ENCODE results near the gene GRB10.

GRB10 gene

DNA sequence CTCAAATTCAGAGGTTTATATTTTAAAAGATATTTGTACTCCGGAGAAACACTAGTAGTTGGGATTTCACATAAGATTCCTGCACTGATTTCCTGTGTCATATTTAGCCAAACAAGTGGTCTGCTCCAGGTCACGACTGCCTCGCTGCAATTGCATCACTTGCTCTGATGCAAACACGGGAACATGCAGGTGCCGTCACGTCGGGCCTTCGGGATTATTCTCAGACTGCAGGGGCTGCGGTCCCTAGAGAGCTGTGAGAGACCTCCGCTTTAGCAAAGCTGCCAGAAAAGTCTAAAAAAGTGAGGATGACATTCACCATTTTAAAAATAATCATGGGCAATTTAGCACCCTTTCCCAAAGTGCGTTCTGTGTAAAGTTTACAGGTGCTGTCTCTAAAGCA, 124.0 kb downstream of the GRB10 start:
- Histone ChIP-seq H3K4me3 (no peak overlapping the region), H3K9me3 (replicated peaks in 1 of 11) (no peaks in the 10 kb centered on the region), H3K27me3 (no peaks in the 10 kb centered on the region), H3K27ac (no peak overlapping the region), H3K4me2 (peak overlapping the region in 8 of 11 experiments; percentile 5 to 96 (median 87); a peak in 9 of 22 replicates), H4K20me1 (peaks cover 21 to 81% (median 38%) of the 10 kb centered on the region in 11 experiments; a peak in 20 of 22 replicates), H3K9ac (no peak overlapping the region), H3K36me3 (peaks cover 23 to 89% (median 65%) of the 10 kb centered on the region in 11 experiments), H3K4me1 (peaks cover 40 to 73% (median 59%) of the 10 kb centered on the region in 10 experiments)
- no peak for TF ChIP-seq Cebpa-rat (IDR thresholded peaks at IDR 0.05)

DNA sequence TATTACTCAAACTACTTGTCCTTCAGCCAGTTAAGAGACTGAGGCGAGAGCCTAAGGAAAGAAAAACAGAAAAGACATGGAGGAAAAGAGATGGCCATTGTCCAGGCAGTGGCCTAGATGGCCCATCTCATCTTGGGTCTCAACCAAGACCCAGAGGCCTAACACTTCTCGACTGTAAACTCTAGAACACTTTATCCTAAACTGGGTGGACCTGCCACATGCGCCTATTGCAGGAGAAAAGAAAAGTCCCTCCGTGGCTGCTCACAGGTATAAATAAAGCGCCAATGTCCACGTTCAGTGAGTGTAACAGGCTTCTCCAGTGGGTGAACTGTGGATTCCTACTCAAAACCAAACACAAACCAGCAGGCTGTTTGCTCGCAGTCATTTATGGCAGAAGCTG, 124.8 kb downstream of the GRB10 start:
- Histone ChIP-seq H3K4me3 (no peak overlapping the region), H3K27me3 (no peaks in the 10 kb centered on the region), H3K36me3 (peaks cover 23 to 86% (median 61%) of the 10 kb centered on the region in 11 experiments; a peak in 21 of 22 replicates), H3K9me3 (replicated peaks in 1 of 11) (no peaks in the 10 kb centered on the region), H3K9ac (no peak overlapping the region), H3K4me1 (peaks cover 32 to 73% (median 52%) of the 10 kb centered on the region in 10 experiments), H4K20me1 (peaks cover 16 to 81% (median 35%) of the 10 kb centered on the region in 11 experiments; a peak in 18 of 22 replicates), H3K4me2 (no peak overlapping the region), H3K27ac (no peak overlapping the region)
- no peak for TF ChIP-seq Cebpa-rat (IDR thresholded peaks at IDR 0.05)

GRCh38 chr7:50657341-50657873, 125.3 kb downstream of the GRB10 start:
- H3K9me3 ChIP-seq (replicated peaks in 1 of 11) = no peaks in the 10 kb centered on the region
- peaks cover 27 to 69% (median 49%) of the 10 kb centered on the region in 10 experiments for H3K4me1 ChIP-seq
- H3K27me3 ChIP-seq = no peaks in the 10 kb centered on the region
- no peak overlapping the region for H3K4me3 ChIP-seq
- H3K9ac ChIP-seq = no peak overlapping the region
- peaks cover 23 to 86% (median 61%) of the 10 kb centered on the region in 11 experiments; a peak in 21 of 22 replicates for H3K36me3 ChIP-seq
- H3K4me2 ChIP-seq = no peak overlapping the region
- no peak for TF ChIP-seq Cebpa-rat (IDR thresholded peaks at IDR 0.05)
- no peak overlapping the region for H3K27ac ChIP-seq
- peaks cover 13 to 81% (median 30%) of the 10 kb centered on the region in 11 experiments; a peak in 18 of 22 replicates for H4K20me1 ChIP-seq

GRCh38 chr7:50656141-50656895, 126.4 kb downstream of the GRB10 start:
- Histone ChIP-seq H3K36me3 (peaks cover 20 to 86% (median 50%) of the 10 kb centered on the region in 11 experiments; a peak in 21 of 22 replicates), H3K4me3 (no peak overlapping the region), H4K20me1 (peaks cover 6 to 78% (median 19%) of the 10 kb centered on the region in 11 experiments; a peak in 16 of 22 replicates), H3K27me3 (no peaks in the 10 kb centered on the region), H3K9ac (no peak overlapping the region), H3K27ac (no peak overlapping the region), H3K4me1 (peaks cover 16 to 69% (median 46%) of the 10 kb centered on the region in 10 experiments), H3K4me2 (no peak overlapping the region), H3K9me3 (replicated peaks in 1 of 11) (no peaks in the 10 kb centered on the region)
- no peak for TF ChIP-seq Cebpa-rat (IDR thresholded peaks at IDR 0.05)

DNA sequence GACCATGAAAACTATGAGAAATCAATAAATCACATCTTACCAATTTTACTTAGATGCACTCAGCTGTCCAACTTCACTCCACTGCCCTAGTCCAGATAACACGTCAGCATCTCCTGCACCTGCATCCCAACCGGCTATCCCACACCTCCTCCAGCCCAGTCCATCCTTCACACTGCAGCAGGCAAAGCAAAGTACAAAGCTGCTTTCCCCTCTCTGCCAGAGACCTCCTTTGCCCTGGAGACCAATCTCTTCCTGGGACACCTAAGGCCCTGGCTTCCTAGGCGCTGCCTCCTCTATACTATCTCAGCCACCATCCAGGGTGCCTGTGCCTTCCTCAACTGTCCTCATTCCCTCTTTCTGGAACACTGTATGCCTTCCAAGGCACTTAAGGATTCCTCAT, 127.2 kb downstream of the GRB10 start:
- Histone ChIP-seq H3K4me1 (peaks cover 8 to 60% (median 37%) of the 10 kb centered on the region in 10 experiments), H3K9me3 (replicated peaks in 1 of 11) (no peaks in the 10 kb centered on the region), H3K27ac (no peak overlapping the region), H3K27me3 (no peaks in the 10 kb centered on the region), H4K20me1 (peaks cover 0 to 75% (median 12%) of the 10 kb centered on the region in 11 experiments; a peak in 14 of 22 replicates), H3K36me3 (peaks cover 17 to 88% (median 53%) of the 10 kb centered on the region in 11 experiments; a peak in 21 of 22 replicates), H3K4me2 (no peak overlapping the region), H3K4me3 (no peak overlapping the region), H3K9ac (no peak overlapping the region)
- TF ChIP-seq Cebpa-rat (IDR thresholded peaks at IDR 0.05) = no peak

- H4K20me1 ChIP-seq = peaks cover 0 to 71% (median 15%) of the 10 kb centered on the region in 11 experiments; a peak in 14 of 22 replicates
- no peak overlapping the region for H3K27ac ChIP-seq
- no peak overlapping the region for H3K4me3 ChIP-seq
- TF ChIP-seq Cebpa-rat (IDR thresholded peaks at IDR 0.05) = no peak
- H3K9ac ChIP-seq = no peak overlapping the region
- no peak overlapping the region for H3K4me2 ChIP-seq
- H3K27me3 ChIP-seq = no peaks in the 10 kb centered on the region
- peaks cover 3 to 56% (median 33%) of the 10 kb centered on the region in 10 experiments for H3K4me1 ChIP-seq
- peaks cover 22 to 93% (median 58%) of the 10 kb centered on the region in 11 experiments; a peak in 21 of 22 replicates for H3K36me3 ChIP-seq
- no peaks in the 10 kb centered on the region for H3K9me3 ChIP-seq (replicated peaks in 1 of 11)
Observed at GRCh38 chr7:50655020-50655419, 127.7 kb downstream of the GRB10 start.

GRCh38 chr7:50653981-50654425, 128.7 kb downstream of the GRB10 start:
- H3K4me1 ChIP-seq = peaks cover 0 to 45% (median 23%) of the 10 kb centered on the region in 10 experiments; a peak in 14 of 20 replicates
- no peak overlapping the region for H3K27ac ChIP-seq
- H3K36me3 ChIP-seq = peaks cover 27 to 98% (median 68%) of the 10 kb centered on the region in 11 experiments
- H3K9ac ChIP-seq = no peak overlapping the region
- TF ChIP-seq Cebpa-rat (IDR thresholded peaks at IDR 0.05) = no peak
- H3K27me3 ChIP-seq = no peaks in the 10 kb centered on the region
- no peak overlapping the region for H3K4me3 ChIP-seq
- no peaks in the 10 kb centered on the region for H3K9me3 ChIP-seq (replicated peaks in 1 of 11)
- H3K4me2 ChIP-seq = peak overlapping the region in 1 of 11 experiments; percentile 8; a peak in 1 of 22 replicates
- H4K20me1 ChIP-seq = peaks cover 0 to 64% (median 15%) of the 10 kb centered on the region in 11 experiments; a peak in 10 of 22 replicates

GRCh38 chr7:50653126-50653864, 129.4 kb downstream of the GRB10 start:
- Histone ChIP-seq H3K4me1 (peaks cover 0 to 38% (median 16%) of the 10 kb centered on the region in 10 experiments; a peak in 13 of 20 replicates), H3K36me3 (peaks cover 26 to 96% (median 72%) of the 10 kb centered on the region in 11 experiments)

More at GRCh38 chr7:50653126-50653864, 129.4 kb downstream of the GRB10 start:
- Histone ChIP-seq H3K4me3 (no peak overlapping the region), H3K9ac (no peak overlapping the region), H3K27me3 (no peaks in the 10 kb centered on the region), H3K27ac (no peak overlapping the region), H4K20me1 (peaks cover 0 to 63% (median 15%) of the 10 kb centered on the region in 11 experiments; a peak in 10 of 22 replicates), H3K4me2 (peak overlapping the region in 1 of 11 experiments; percentile 8; a peak in 3 of 22 replicates), H3K9me3 (replicated peaks in 1 of 11) (no peaks in the 10 kb centered on the region)
- TF ChIP-seq Cebpa-rat (IDR thresholded peaks at IDR 0.05) = no peak
